K562 (cell line): ENCODE results near the gene RAB41. TPM values are rescaled to one million over a fixed set of nuclear protein-coding genes. Genes with fewer than 3 reads are reported as not detected.
A peak's percentile ranks its signal among the peaks of the same experiment; 100 is the strongest.

ENCODE experiments used
- BACH1 ChIP-seq: fragments of 200-800 bp; sonication (Bioruptor generic); IDR thresholded peaks from 2 replicates; pipeline ENCODE4 v1.6.1; 2016; ENCODE audit warnings: missing genetic modification characterization, missing compliant biosample characterization
- DLX4 ChIP-seq: fragments of 250-450 bp; sonication (Bioruptor Pico); IDR thresholded peaks from 2 replicates; pipeline ENCODE4 v1.6.1; 2021; ENCODE audit warnings: mild to moderate bottlenecking
- DNMT1 ChIP-seq: fragments of 450-650 bp; IDR thresholded peaks from 2 replicates; pipeline ENCODE4 v1.6.1; 2016; ENCODE audit warnings: antibody characterized with exemption, mild to moderate bottlenecking
- ELF1 ChIP-seq: fragments of 200-800 bp; sonication (Bioruptor generic); IDR thresholded peaks from 2 replicates; pipeline ENCODE4 v1.6.1; 2016; ENCODE audit warnings: missing genetic modification characterization, missing compliant biosample characterization
- ELK1 ChIP-seq: sonication (generic); formaldehyde crosslinking; IDR thresholded peaks from 2 replicates; pipeline ENCODE4 v1.8.1; 2022; ENCODE audit warnings: missing genetic modification reagents
- ETV1 ChIP-seq: fragments of 450-650 bp; conservative IDR thresholded peaks from 2 replicates; pipeline ENCODE4 v1.6.1; 2016; ENCODE audit warnings: missing genetic modification characterization, control low read depth, low read depth, missing compliant biosample characterization
- GMEB1 ChIP-seq: fragments of 250-450 bp; sonication (Bioruptor Pico); IDR thresholded peaks from 2 replicates; pipeline ENCODE4 v1.4.0; 2020; ENCODE audit warnings: mild to moderate bottlenecking
- IRF2 ChIP-seq: sonication (generic); formaldehyde crosslinking; IDR thresholded peaks from 2 replicates; pipeline ENCODE4 v1.8.1; 2022; ENCODE audit warnings: mild to moderate bottlenecking, missing genetic modification reagents
- L3MBTL2 ChIP-seq: fragments of 450-650 bp; IDR thresholded peaks from 2 replicates; pipeline ENCODE4 v1.6.1; 2016; ENCODE audit warnings: mild to moderate bottlenecking, moderate library complexity
- MEF2A ChIP-seq: IDR thresholded peaks from 2 replicates; pipeline ENCODE4 v1.6.1; 2011; ENCODE audit warnings: low read depth, mild to moderate bottlenecking, low read length, moderate library complexity; ENCODE audit not compliant: control insufficient read depth
- MLLT1 ChIP-seq, 2 experiments: fragments of 450-650 bp; IDR thresholded peaks; 2 replicates each; pipeline ENCODE4 v1.6.1; 2016
- NR2C2 ChIP-seq, 2 experiments: fragments of 200-800 bp in 1 of 2; sonication (Bioruptor generic) in 1 of 2; sonication (generic) in 1 of 2; formaldehyde crosslinking in 1 of 2; IDR thresholded peaks; 2 replicates each; pipeline versions ENCODE4 v1.6.1 to v1.8.0; 2016 to 2022; ENCODE audit warnings: mild to moderate bottlenecking in 1 of 2, missing compliant biosample characterization in 1 of 2, missing genetic modification characterization in 1 of 2, missing genetic modification reagents in 1 of 2
- POLR2G ChIP-seq: fragments of 200-400 bp; formaldehyde crosslinking; IDR thresholded peaks from 2 replicates; pipeline ENCODE4 v1.6.1; 2017; ENCODE audit warnings: low read depth, mild to moderate bottlenecking, antibody characterized with exemption, low read length, moderate library complexity
- RBM14 ChIP-seq: fragments of 200-400 bp; formaldehyde crosslinking; IDR thresholded peaks from 2 replicates; pipeline ENCODE4 v1.6.1; 2018; ENCODE audit warnings: low read depth, mild to moderate bottlenecking, low read length, moderate library complexity, borderline replicate concordance; ENCODE audit not compliant: insufficient read depth
- RBM17 ChIP-seq: fragments of 200-400 bp; formaldehyde crosslinking; IDR thresholded peaks from 2 replicates; pipeline ENCODE4 v1.6.1; 2017; ENCODE audit warnings: low read depth, mild to moderate bottlenecking, low read length, borderline replicate concordance
- TRIM28 ChIP-seq: fragments of 450-650 bp; IDR thresholded peaks from 2 replicates; pipeline ENCODE4 v1.6.1; 2017
- ZFP36 ChIP-seq: fragments of 150-350 bp; IDR thresholded peaks from 2 replicates; pipeline ENCODE4 v1.6.1; 2018; ENCODE audit warnings: low read length, low read depth; ENCODE audit not compliant: partially characterized antibody
- ZNF24 ChIP-seq: fragments of 450-650 bp; IDR thresholded peaks from 2 replicates; pipeline ENCODE4 v1.6.1; 2016
- ZNF644 ChIP-seq: fragments of 200-800 bp; sonication (Bioruptor generic); IDR thresholded peaks from 2 replicates; pipeline ENCODE4 v1.6.1; 2016; ENCODE audit warnings: low read depth, missing genetic modification characterization, missing compliant biosample characterization
- polyA plus RNA-seq, 8 experiments: library from polyadenylated mRNA; depleted of rRNA in 4 of 8; stranded (reverse) in 5 of 8; unstranded in 3 of 8; fragments of >200 nt; fragmentation: Nextera tagmentation in 2 of 8; fragmentation: Illumina TruSeq in 1 of 8; extraction: Ambion mirVana in 2 of 8; extraction: Trizol in 1 of 8; gene quantifications; 2 replicates each; pipeline versions ENCODE4 v1.2.1 to v1.2.3, GENCODE V29; 2011 to 2014; ENCODE audit warnings: inconsistent platforms in 1 of 8, missing spikeins in 1 of 8
- total RNA-seq, 7 experiments: library from RNA; depleted of rRNA in 6 of 7; stranded (reverse); fragments of >200 nt in 6 of 7; fragmentation: Illumina TruSeq in 2 of 7; extraction: Trizol in 2 of 7; gene quantifications; 2 replicates each; pipeline versions ENCODE4 v1.2.1 to v1.2.3, GENCODE V29; 2011 to 2021; ENCODE audit warnings: low replicate concordance in 1 of 7
- TF ChIP-seq, protein P1 (sequence below): sonication (generic); formaldehyde crosslinking; IDR thresholded peaks from 2 replicates; pipeline ENCODE4 v1.8.0; 2022; ENCODE audit warnings: mild to moderate bottlenecking, missing genetic modification reagents

The RAB41 gene
- total and polyA plus RNA-seq, 9 of the 15 experiments (the other 6 are each of a cell fraction or from before 2014, with no cell fraction given): 0.08 TPM; not detected in 8

DNA sequence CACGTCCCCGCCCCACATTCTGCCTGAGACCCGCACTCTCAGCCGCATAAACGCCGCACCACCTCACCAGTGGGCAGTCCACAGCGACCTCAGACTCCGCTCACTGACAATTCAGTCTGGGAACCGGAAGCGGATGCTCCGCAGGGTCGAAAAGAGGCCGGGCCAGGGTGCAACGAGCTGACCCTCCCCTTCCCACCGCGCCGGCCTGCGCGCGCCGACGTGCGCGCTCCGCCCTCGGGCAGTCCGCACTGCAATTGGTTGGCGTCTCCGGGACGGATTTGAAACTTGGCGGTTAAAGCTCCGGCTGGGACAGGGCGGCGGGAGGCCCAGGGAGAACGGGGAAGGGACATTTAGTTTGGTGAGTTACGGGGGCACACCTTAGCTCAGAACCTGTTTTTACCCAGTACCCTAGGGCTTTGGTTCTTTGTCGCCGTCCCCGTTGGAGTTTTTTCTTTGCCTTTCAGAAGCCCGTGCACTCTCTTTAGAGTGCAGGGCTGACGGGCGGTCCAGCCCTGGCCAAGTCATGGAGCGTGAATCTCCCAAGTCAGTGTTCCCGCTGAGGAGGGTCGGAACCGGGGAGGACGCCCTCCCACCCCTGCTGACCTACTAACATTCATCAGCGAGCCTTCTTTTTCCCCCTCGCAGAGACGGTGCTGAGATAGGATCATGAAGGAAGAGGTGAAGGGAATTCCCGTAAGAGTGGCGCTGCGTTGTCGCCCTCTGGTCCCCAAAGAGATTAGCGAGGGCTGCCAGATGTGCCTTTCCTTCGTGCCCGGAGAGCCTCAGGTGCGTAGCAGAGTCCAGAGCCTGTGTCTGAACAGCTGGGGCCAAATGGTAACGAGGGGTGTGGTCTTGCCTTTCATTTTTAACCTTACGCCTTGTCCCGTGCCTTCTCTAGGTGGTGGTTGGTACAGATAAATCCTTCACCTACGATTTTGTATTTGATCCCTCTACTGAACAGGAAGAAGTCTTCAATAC, 8.1 kb downstream of the RAB41 start, which contains the start of the genes KIF4A and PDZD11 (continued):
- TF ChIP-seq DNMT1 (no peak), TRIM28 (no peak), BACH1 (tag) (no peak), RBM14 (no peak), ZNF644 (tag) (no peak), ELK1 (CRISPR knock-in tag) (no peak), POLR2G (peak; percentile 93), ZNF24 (no peak), NR2C2 (CRISPR knock-in tag; IDR thresholded peaks at IDR 0.05) (0 out of 2 replicates have a peak, but pooled peaks have one; percentile 55), NR2C2 (tag; IDR thresholded peaks at IDR 0.05) (peak; percentile 97), ELF1 (tag) (peak; percentile 59), L3MBTL2 (peak; percentile 14; the same call in 1 of the 2 replicates), MLLT1 (IDR thresholded peaks at IDR 0.05) (no peak), DLX4 (CRISPR knock-in tag) (no peak), GMEB1 (CRISPR knock-in tag) (peak; percentile 87), ETV1 (tag) (peak; percentile 51), IRF2 (CRISPR knock-in tag) (no peak), MEF2A (no peak), RBM17 (no peak), ZFP36 (no peak)
- TF ChIP-seq, protein P1, sequence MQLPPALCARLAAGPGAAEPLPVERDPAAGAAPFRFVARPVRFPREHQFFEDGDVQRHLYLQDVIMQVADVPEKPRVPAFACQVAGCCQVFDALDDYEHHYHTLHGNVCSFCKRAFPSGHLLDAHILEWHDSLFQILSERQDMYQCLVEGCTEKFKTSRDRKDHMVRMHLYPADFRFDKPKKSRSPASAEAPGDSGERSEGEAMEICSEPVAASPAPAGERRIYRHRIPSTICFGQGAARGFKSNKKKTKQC: no peak
